Transverse colon (tissue), 4 donors: ENCODE data around the gene CDH12. TPM values are rescaled to one million over a fixed set of nuclear protein-coding genes. Genes with fewer than 3 reads are reported as not detected.
"Not testable (repeated sequence)": the region's sequence is repeated elsewhere in the genome, so short reads cannot be mapped to it uniquely, and the experiment has no call there.

Experiments used
- DNase-seq: peaks from one replicate; pipeline ENCODE4 v3.0.0-alpha.2; 2019
- H3K27ac ChIP-seq, 4 donors: fragments of 200-600 bp; sonication (generic); 2 replicates each; pipeline ENCODE4 v1.5.1; 2016 to 2018; ENCODE audit warnings: inconsistent platforms in 4 of 4
- H3K27me3 ChIP-seq: fragments of 200-600 bp; sonication (generic); 2 replicates; pipeline ENCODE4 v1.5.1; 2017; ENCODE audit warnings: inconsistent platforms
- H3K36me3 ChIP-seq, 4 donors: fragments of 200-600 bp; sonication (generic); 2 replicates each; pipeline ENCODE4 v1.5.1; 2017 to 2019; ENCODE audit warnings: inconsistent platforms in 4 of 4
- H3K4me1 ChIP-seq, 4 donors: fragments of 200-600 bp; sonication (generic); 2 replicates each; pipeline ENCODE4 v1.5.1; 2017 to 2020; ENCODE audit warnings: inconsistent platforms in 4 of 4
- H3K4me3 ChIP-seq, 4 donors: fragments of 200-600 bp; sonication (generic); 1 replicate in 1 of 4; 2 replicates in 3 of 4; pipeline versions ENCODE4 v1.5.1 to v1.6.1; 2017 to 2019; ENCODE audit warnings: inconsistent platforms in 4 of 4
- H3K9me3 ChIP-seq, 2 donors: fragments of 200-600 bp; sonication (generic); 2 replicates each; pipeline ENCODE4 v1.5.1; 2017 to 2019; ENCODE audit warnings: inconsistent platforms in 2 of 2
- CTCF ChIP-seq, 5 experiments: fragments of 200-600 bp in 3 of 5; fragments of 450-650 bp in 2 of 5; sonication (generic) in 3 of 5; IDR thresholded peaks; 1 replicate in 2 of 5; 2 replicates in 3 of 5; pipeline ENCODE4 v1.5.1; 2016 to 2017; ENCODE audit warnings: antibody characterized with exemption in 5 of 5, inconsistent platforms in 3 of 5, mild to moderate bottlenecking in 2 of 5, moderate library complexity in 1 of 5
- EP300 ChIP-seq: sonication (generic); formaldehyde crosslinking; IDR thresholded peaks from one replicate; pipeline ENCODE4 v1.6.1; 2017; ENCODE audit warnings: antibody characterized with exemption, low read depth
- POLR2A ChIP-seq: fragments of 450-650 bp; IDR thresholded peaks from one replicate; pipeline ENCODE4 v1.6.1; 2016; ENCODE audit warnings: antibody characterized with exemption, mild to moderate bottlenecking, moderate library complexity
- POLR2AphosphoS5 ChIP-seq, 3 donors: sonication (generic); formaldehyde crosslinking; IDR thresholded peaks; one replicate each; pipeline ENCODE4 v1.6.1; 2016; ENCODE audit warnings: antibody characterized with exemption in 3 of 3
- WGBS, 2 donors: methylation state at CpG; one replicate each; pipeline ENCODE4 v1.1.5; 2018; ENCODE audit warnings: low coverage in 1 of 2; 5-methylcytosine and 5-hydroxymethylcytosine counted together
- in situ Hi-C, 4 donors: fragments of 200-750 bp; cut with MboI; loops; one replicate each; pipeline versions ENCODE4 v1.15.0 to v1.15.1; 2017; ENCODE audit warnings: low sequenced_read_pairs in 3 of 4, low pct_ligation_motif_present in 1 of 4, low pct_unique_long_range_greater_than_20kb in 1 of 4
- intact Hi-C: fragments of 100-400 bp; cut with DNase I; formaldehyde crosslinking; loops from one replicate; pipeline ENCODE4 v1.15.1; 2023; ENCODE audit warnings: low total_unique reads
- total RNA-seq, 4 donors: library from RNA; depleted of rRNA; stranded (reverse); fragments of >200 nt; gene quantifications; one replicate each; pipeline ENCODE4 v1.1.0, GENCODE V29; 2016

Gene CDH12
- total RNA-seq, 4 donors from 2014 or later = 0.14 TPM; not detected in 3

- WGBS, 2 donors = 67 to 81% methylated on average over 5 of the region's 5 CpGs
- intact Hi-C loops = no loop called here
- in situ Hi-C loops = no loop called here
Measured at GRCh38 chr5:22896152-22896551, 43.0 kb upstream of the CDH12 start.

GRCh38 chr5:22892441-22892840 is 39.3 kb upstream of the CDH12 start:
- Histone ChIP-seq H3K27me3 (no peaks in the 10 kb centered on the region), H3K4me3 (no peak overlapping the region), H3K4me1 (no peaks in the 10 kb centered on the region), H3K9me3 (no peaks in the 10 kb centered on the region), H3K36me3 (no peaks in the 10 kb centered on the region), H3K27ac (no peak overlapping the region)
- no peak for DNase-seq
- TF ChIP-seq POLR2A (no peak), EP300 (no peak)
- 71 to 86% methylated on average over 4 of the region's 4 CpGs for WGBS, 2 donors
- in situ Hi-C loops = no loop called here
- intact Hi-C loops = no loop called here

More at GRCh38 chr5:22896152-22896551, 43.0 kb upstream of the CDH12 start:
- H3K4me3 ChIP-seq = no peak overlapping the region
- DNase-seq = no peak
- H3K36me3 ChIP-seq = no peaks in the 10 kb centered on the region
- H3K27ac ChIP-seq = no peak overlapping the region
- no peaks in the 10 kb centered on the region for H3K9me3 ChIP-seq
- TF ChIP-seq CTCF (IDR thresholded peaks at IDR 0.05) (no peak), POLR2AphosphoS5 (IDR thresholded peaks at IDR 0.05) (no peak), EP300 (no peak), POLR2A (no peak)
- H3K4me1 ChIP-seq = no peaks in the 10 kb centered on the region
- H3K27me3 ChIP-seq = no peaks in the 10 kb centered on the region

GRCh38 chr5:22889720-22890119 is 36.6 kb upstream of the CDH12 start:
- H3K27me3 ChIP-seq = no peaks in the 10 kb centered on the region
- no peak overlapping the region for H3K4me3 ChIP-seq
- no peaks in the 10 kb centered on the region for H3K9me3 ChIP-seq
- TF ChIP-seq POLR2A (no peak), EP300 (no peak), CTCF (IDR thresholded peaks at IDR 0.05) (no peak), POLR2AphosphoS5 (IDR thresholded peaks at IDR 0.05) (no peak)
- H3K27ac ChIP-seq = no peak overlapping the region
- in situ Hi-C loops (no loop called here), intact Hi-C loops (no loop called here)
- WGBS, 2 donors = 68 to 77% methylated on average over 2 of the region's 2 CpGs
- DNase-seq = no peak
- no peaks in the 10 kb centered on the region for H3K36me3 ChIP-seq
- no peaks in the 10 kb centered on the region for H3K4me1 ChIP-seq

GRCh38 chr5:22887566-22887965 is 34.4 kb upstream of the CDH12 start:
- Histone ChIP-seq H3K4me3 (no peak overlapping the region), H3K4me1 (no peaks in the 10 kb centered on the region), H3K27ac (no peak overlapping the region), H3K36me3 (no peaks in the 10 kb centered on the region), H3K27me3 (no peaks in the 10 kb centered on the region), H3K9me3 (no peaks in the 10 kb centered on the region)
- in situ Hi-C loops = no loop called here
- WGBS, 2 donors = 64 to 93% methylated on average over 2 to 3 of the region's 3 CpGs
- no peak for TF ChIP-seq POLR2A
- TF ChIP-seq CTCF (IDR thresholded peaks at IDR 0.05) = no peak
- no peak for TF ChIP-seq EP300
- intact Hi-C loops = no loop called here
- no peak for DNase-seq

GRCh38 chr5:22858911-22859310 is 5.8 kb upstream of the CDH12 start:
- intact Hi-C loops = not testable (repeated sequence)

More at GRCh38 chr5:22858911-22859310, 5.8 kb upstream of the CDH12 start:
- H3K4me1 ChIP-seq, H3K27me3 ChIP-seq, in situ Hi-C loops, H3K9me3 ChIP-seq, H3K4me3 ChIP-seq, H3K36me3 ChIP-seq, H3K27ac ChIP-seq, DNase-seq: not testable (repeated sequence)
- WGBS, 2 donors = 70 to 75% methylated on average over 4 to 5 of the region's 5 CpGs
